Ishikawa (cell line): ENCODE measurements around the gene TMUB1.

Source experiments
- CEBPB ChIP-seq: IDR thresholded peaks from 2 replicates; pipeline ENCODE4 v1.6.1; 2012
- EP300 ChIP-seq: IDR thresholded peaks from 2 replicates; pipeline ENCODE4 v1.6.1; 2012; ENCODE audit warnings: borderline replicate concordance
- MAX ChIP-seq: IDR thresholded peaks from 2 replicates; pipeline ENCODE4 v1.6.1; 2012
- NFIC ChIP-seq: IDR thresholded peaks from 2 replicates; pipeline ENCODE4 v1.6.1; 2012
- REST ChIP-seq: IDR thresholded peaks from 2 replicates; pipeline ENCODE4 v1.6.1; 2012; ENCODE audit warnings: low read depth, mild to moderate bottlenecking
- TEAD4 ChIP-seq: IDR thresholded peaks from 2 replicates; pipeline ENCODE4 v1.6.1; 2012

- no peak for TF ChIP-seq CEBPB
- no peak for TF ChIP-seq EP300
- no peak for TF ChIP-seq MAX
- TF ChIP-seq REST, result no peak
- no peak for TF ChIP-seq TEAD4
- no peak for TF ChIP-seq NFIC
These were observed 50.1 kb downstream of the TMUB1 start for GRCh38 chr7:151032936-151033863.
